HepG2 (cell line): ENCODE results near the gene SLC25A51. TPM values are rescaled to one million over a fixed set of nuclear protein-coding genes. Genes with fewer than 3 reads are reported as not detected.

Source experiments
- CCDC6 ChIP-seq: sonication (generic); formaldehyde crosslinking; IDR thresholded peaks from 2 replicates; pipeline ENCODE4 v1.8.1; 2022; ENCODE audit warnings: mild to moderate bottlenecking, missing genetic modification reagents, moderate library complexity
- DR1 ChIP-seq: sonication (generic); formaldehyde crosslinking; IDR thresholded peaks from 2 replicates; pipeline ENCODE4 v1.8.0; 2021; ENCODE audit warnings: mild to moderate bottlenecking, missing genetic modification reagents, inconsistent platforms
- FOXA3 ChIP-seq: IDR thresholded peaks from 2 replicates; pipeline ENCODE4 v1.6.1; 2016; ENCODE audit warnings: missing genetic modification reagents, missing compliant biosample characterization
- GTF3A ChIP-seq: sonication (generic); formaldehyde crosslinking; conservative IDR thresholded peaks from 2 replicates; pipeline ENCODE4 v1.4.0; 2020; ENCODE audit warnings: mild to moderate bottlenecking, missing genetic modification reagents
- GZF1 ChIP-seq: sonication (generic); formaldehyde crosslinking; IDR thresholded peaks from 2 replicates; pipeline ENCODE4 v1.5.1; 2020; ENCODE audit warnings: mild to moderate bottlenecking, missing genetic modification reagents
- NFKBIZ ChIP-seq: IDR thresholded peaks from 2 replicates; pipeline ENCODE4 v1.6.1; 2018; ENCODE audit warnings: missing genetic modification reagents, missing compliant biosample characterization
- REL ChIP-seq: sonication (generic); formaldehyde crosslinking; conservative IDR thresholded peaks from 2 replicates; pipeline ENCODE4 v1.8.0; 2022; ENCODE audit warnings: mild to moderate bottlenecking, missing genetic modification reagents, moderate library complexity
- RERE ChIP-seq: IDR thresholded peaks from 2 replicates; pipeline ENCODE4 v1.6.1; 2016; ENCODE audit warnings: low read depth, missing genetic modification reagents, missing compliant biosample characterization
- SRSF9 ChIP-seq: fragments of 200-400 bp; formaldehyde crosslinking; IDR thresholded peaks from 2 replicates; pipeline ENCODE4 v1.6.1; 2018; ENCODE audit warnings: borderline replicate concordance, mild to moderate bottlenecking, low read depth, low read length; ENCODE audit not compliant: insufficient read depth, poor library complexity, severe bottlenecking
- TEAD3 ChIP-seq: optimal IDR thresholded peaks from 2 replicates; pipeline ENCODE3; 2016; ENCODE audit warnings: borderline replicate concordance
- ZFX ChIP-seq: sonication (generic); formaldehyde crosslinking; IDR thresholded peaks from 2 replicates; pipeline ENCODE4 v1.4.0; 2020; ENCODE audit warnings: mild to moderate bottlenecking, low read depth, missing genetic modification reagents, moderate library complexity
- ZMAT5 ChIP-seq: sonication (generic); formaldehyde crosslinking; IDR thresholded peaks from 2 replicates; pipeline ENCODE4 v1.5.0; 2020; ENCODE audit warnings: mild to moderate bottlenecking, low read depth, missing genetic modification reagents, borderline replicate concordance
- ZNF225 ChIP-seq: sonication (generic); formaldehyde crosslinking; IDR thresholded peaks from 2 replicates; pipeline ENCODE4 v1.4.0; 2020; ENCODE audit warnings: mild to moderate bottlenecking, missing genetic modification reagents
- ZNF253 ChIP-seq: sonication (generic); formaldehyde crosslinking; IDR thresholded peaks from 2 replicates; pipeline ENCODE4 v1.8.0; 2022; ENCODE audit warnings: mild to moderate bottlenecking, missing genetic modification reagents, borderline replicate concordance
- ZNF788 ChIP-seq: sonication (generic); formaldehyde crosslinking; IDR thresholded peaks from 2 replicates; pipeline ENCODE4 v1.5.0; 2020; ENCODE audit warnings: mild to moderate bottlenecking, missing genetic modification reagents, borderline replicate concordance
- polyA plus RNA-seq, 8 experiments: library from polyadenylated mRNA; depleted of rRNA in 3 of 8; stranded (reverse) in 7 of 8; unstranded in 1 of 8; fragments of >200 nt; fragmentation: Illumina TruSeq in 4 of 8; extraction: Trizol in 4 of 8; gene quantifications; 2 replicates each; pipeline versions ENCODE4 v1.2.1 to v1.2.3, GENCODE V29; 2011 to 2016; ENCODE audit warnings: low read depth in 4 of 8, missing spikeins in 1 of 8, mixed read lengths in 1 of 8; ENCODE audit not compliant: insufficient read depth in 1 of 8
- total RNA-seq, 5 experiments: library from RNA; depleted of rRNA; stranded (reverse); fragments of >200 nt; fragmentation: Illumina TruSeq; extraction: Trizol; gene quantifications; 2 replicates each; pipeline ENCODE4 v1.2.3, GENCODE V29; 2016; ENCODE audit warnings: low read depth in 1 of 5
- TF ChIP-seq, protein P1 (sequence below): sonication (generic); formaldehyde crosslinking; IDR thresholded peaks from 2 replicates; pipeline ENCODE4 v1.5.0; 2020; ENCODE audit warnings: missing genetic modification reagents
- TF ChIP-seq, protein P2 (sequence below): sonication (generic); formaldehyde crosslinking; IDR thresholded peaks from 2 replicates; pipeline ENCODE4 v1.4.0; 2020; ENCODE audit warnings: mild to moderate bottlenecking, missing genetic modification reagents
- TF ChIP-seq, protein P3 (sequence below): sonication (generic); formaldehyde crosslinking; IDR thresholded peaks from 2 replicates; pipeline ENCODE4 v1.9.0; 2021; ENCODE audit warnings: missing genetic modification reagents, borderline replicate concordance

Gene SLC25A51
- total and polyA plus RNA-seq, 2 of the 13 experiments (the other 11 are each of a cell fraction or from before 2014, with no cell fraction given) = 14.6 to 37.7 TPM

DNA sequence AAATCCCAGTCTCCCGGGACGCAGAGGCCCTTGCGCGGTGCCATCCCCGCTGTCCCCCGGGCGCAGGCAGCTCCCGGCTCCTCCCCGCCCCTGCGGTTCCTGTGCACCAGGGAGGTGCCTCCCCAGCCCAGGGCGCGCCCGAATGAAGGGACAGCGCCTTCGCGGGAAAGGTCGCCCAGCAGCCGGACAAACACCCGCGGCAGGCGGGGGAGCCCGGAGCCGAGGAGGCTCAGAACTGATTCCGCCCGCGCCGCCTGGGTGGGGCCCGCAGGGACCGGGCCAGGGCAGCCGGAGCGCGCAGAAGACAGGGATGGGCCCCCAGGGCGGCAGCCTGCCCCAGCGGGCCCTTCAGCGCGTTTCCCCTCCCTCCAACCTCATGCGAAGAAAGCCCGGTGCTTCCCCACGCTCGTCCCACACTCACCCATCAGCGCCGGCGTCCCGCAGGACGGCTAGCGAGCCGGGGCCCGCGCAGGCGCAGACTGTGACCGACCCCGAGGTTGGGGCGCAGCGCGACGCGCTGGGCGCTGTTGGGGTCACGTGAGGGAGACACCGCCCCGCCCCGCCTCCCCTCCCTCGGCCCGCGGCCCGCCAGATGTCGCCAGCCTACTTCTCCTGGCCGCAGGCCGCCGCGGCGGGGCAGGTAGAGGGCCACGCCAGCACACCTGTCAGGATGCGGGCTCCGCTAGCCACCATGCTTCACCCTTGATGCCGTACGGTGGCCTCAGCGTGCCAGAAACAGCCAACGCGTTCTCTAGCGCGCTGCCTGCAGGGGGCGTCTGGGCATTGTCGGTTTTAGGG is at the start of gene SLC25A51 (continued):
- TF ChIP-seq, protein P1, sequence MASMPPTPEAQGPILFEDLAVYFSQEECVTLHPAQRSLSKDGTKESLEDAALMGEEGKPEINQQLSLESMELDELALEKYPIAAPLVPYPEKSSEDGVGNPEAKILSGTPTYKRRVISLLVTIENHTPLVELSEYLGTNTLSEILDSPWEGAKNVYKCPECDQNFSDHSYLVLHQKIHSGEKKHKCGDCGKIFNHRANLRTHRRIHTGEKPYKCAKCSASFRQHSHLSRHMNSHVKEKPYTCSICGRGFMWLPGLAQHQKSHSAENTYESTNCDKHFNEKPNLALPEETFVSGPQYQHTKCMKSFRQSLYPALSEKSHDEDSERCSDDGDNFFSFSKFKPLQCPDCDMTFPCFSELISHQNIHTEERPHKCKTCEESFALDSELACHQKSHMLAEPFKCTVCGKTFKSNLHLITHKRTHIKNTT (CRISPR knock-in tag) = no peak
- TF ChIP-seq REL (CRISPR knock-in tag) = 0 out of 2 replicates have a peak, but pooled peaks have one; percentile 16
- TF ChIP-seq RERE (CRISPR knock-in tag) = peak; percentile 20; the same call in 1 of the 2 replicates
- TF ChIP-seq, protein P2, sequence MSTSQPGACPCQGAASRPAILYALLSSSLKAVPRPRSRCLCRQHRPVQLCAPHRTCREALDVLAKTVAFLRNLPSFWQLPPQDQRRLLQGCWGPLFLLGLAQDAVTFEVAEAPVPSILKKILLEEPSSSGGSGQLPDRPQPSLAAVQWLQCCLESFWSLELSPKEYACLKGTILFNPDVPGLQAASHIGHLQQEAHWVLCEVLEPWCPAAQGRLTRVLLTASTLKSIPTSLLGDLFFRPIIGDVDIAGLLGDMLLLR (CRISPR knock-in tag) = peak; percentile 30; the same call in 1 of the 2 replicates
- TF ChIP-seq, protein P3, sequence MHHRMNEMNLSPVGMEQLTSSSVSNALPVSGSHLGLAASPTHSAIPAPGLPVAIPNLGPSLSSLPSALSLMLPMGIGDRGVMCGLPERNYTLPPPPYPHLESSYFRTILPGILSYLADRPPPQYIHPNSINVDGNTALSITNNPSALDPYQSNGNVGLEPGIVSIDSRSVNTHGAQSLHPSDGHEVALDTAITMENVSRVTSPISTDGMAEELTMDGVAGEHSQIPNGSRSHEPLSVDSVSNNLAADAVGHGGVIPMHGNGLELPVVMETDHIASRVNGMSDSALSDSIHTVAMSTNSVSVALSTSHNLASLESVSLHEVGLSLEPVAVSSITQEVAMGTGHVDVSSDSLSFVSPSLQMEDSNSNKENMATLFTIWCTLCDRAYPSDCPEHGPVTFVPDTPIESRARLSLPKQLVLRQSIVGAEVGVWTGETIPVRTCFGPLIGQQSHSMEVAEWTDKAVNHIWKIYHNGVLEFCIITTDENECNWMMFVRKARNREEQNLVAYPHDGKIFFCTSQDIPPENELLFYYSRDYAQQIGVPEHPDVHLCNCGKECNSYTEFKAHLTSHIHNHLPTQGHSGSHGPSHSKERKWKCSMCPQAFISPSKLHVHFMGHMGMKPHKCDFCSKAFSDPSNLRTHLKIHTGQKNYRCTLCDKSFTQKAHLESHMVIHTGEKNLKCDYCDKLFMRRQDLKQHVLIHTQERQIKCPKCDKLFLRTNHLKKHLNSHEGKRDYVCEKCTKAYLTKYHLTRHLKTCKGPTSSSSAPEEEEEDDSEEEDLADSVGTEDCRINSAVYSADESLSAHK (CRISPR knock-in tag) = no peak
- TF ChIP-seq CCDC6 = peak; percentile 98
- TF ChIP-seq ZFX = peak; percentile 98
- peak; percentile 96; the same call in 1 of the 2 replicates for TF ChIP-seq ZNF788 (CRISPR knock-in tag)
- no peak for TF ChIP-seq SRSF9
- no peak for TF ChIP-seq ZMAT5 (CRISPR knock-in tag)
- TF ChIP-seq GZF1 = no peak
- peak; percentile 69 for TF ChIP-seq FOXA3 (CRISPR knock-in tag)
- peak; percentile 86; the same call in 1 of the 2 replicates for TF ChIP-seq NFKBIZ (CRISPR knock-in tag)
- TF ChIP-seq TEAD3 = peak; percentile 65
- TF ChIP-seq DR1 (CRISPR knock-in tag) = no peak
- TF ChIP-seq ZNF225 (CRISPR knock-in tag) = peak; percentile 88
- 0 out of 2 replicates have a peak, but pooled peaks have one; percentile 72 for TF ChIP-seq GTF3A (CRISPR knock-in tag)
- TF ChIP-seq ZNF253 (CRISPR knock-in tag) = no peak; the same call in 1 of the 2 replicates
